Measurements from ENCODE around the gene CA12. TPM values are rescaled to one million over a fixed set of nuclear protein-coding genes. Genes with fewer than 3 reads are reported as not detected.

CA12 gene
- polyA plus RNA-seq (2013, experiment 1 of 2) = 5.9 TPM
- polyA plus RNA-seq (2013, experiment 2 of 2) = 5.5 TPM

GRCh38 chr15:63381301-63382204, at the start of gene CA12:
Gene CA12 (minus strand): TSS chr15:63381846. CDS start chr15:63381720, 126 bp downstream.
- DNase-seq = peak; percentile 63
- H3K9ac ChIP-seq (ENCODE audit: low read length) = peak within 1 kb of the TSS; percentile 52
- H3K79me2 ChIP-seq (ENCODE audit: control insufficient read depth, insufficient read depth, low read length) = peaks cover 8% of the 10 kb centered on the region

GRCh38 chr15:63430766-63431451, 49.3 kb upstream of the CA12 start:
- H3K79me1 ChIP-seq (ENCODE audit: low read length) = no peaks in the 10 kb centered on the region
- no peak overlapping the region for H4K8ac ChIP-seq (ENCODE audit: low read depth, low read length)
- H3K4me2 ChIP-seq (ENCODE audit: low read length) = no peak overlapping the region
- H3K56ac ChIP-seq (ENCODE audit: low read length) = peak overlapping the region; percentile 49
- no peaks in the 10 kb centered on the region for H3K79me2 ChIP-seq (ENCODE audit: control insufficient read depth, insufficient read depth, low read length)
- no peaks in the 10 kb centered on the region for H3K27me3 ChIP-seq (ENCODE audit: insufficient read depth, low read length, poor library complexity)
- H3K18ac ChIP-seq (ENCODE audit: low read length) = no peak overlapping the region
- H3K4me1 ChIP-seq (ENCODE audit: control insufficient read depth, low read depth, low read length) = peaks cover 17% of the 10 kb centered on the region
- H3K23ac ChIP-seq (ENCODE audit: low read length) = peak overlapping the region; percentile 18
- H2AK5ac ChIP-seq (ENCODE audit: low read length) = peak overlapping the region; percentile 29
- H2BK5ac ChIP-seq (ENCODE audit: low read length) = no peak overlapping the region
- H4K5ac ChIP-seq (ENCODE audit: low read length) = no peak overlapping the region
- H3K9ac ChIP-seq (ENCODE audit: low read length) = no peak overlapping the region
- WGBS (ENCODE audit: extremely low coverage, insufficient coverage, low lambda C conversion rate) = no CpG with 5 or more reads among the region's 6 CpGs
- H3K36me3 ChIP-seq (ENCODE audit: control insufficient read depth, insufficient read depth, low read length) = no peaks in the 10 kb centered on the region
- no peak overlapping the region for H3K4me3 ChIP-seq (ENCODE audit: low read length)
- H2BK15ac ChIP-seq (replicated peaks; ENCODE audit: low read depth) = no peak overlapping the region
- H2BK120ac ChIP-seq (ENCODE audit: low read depth, low read length) = no peak overlapping the region
- no peak overlapping the region for H3K4ac ChIP-seq (ENCODE audit: low read depth, low read length)
- DNase-seq = no peak
- H3K27ac ChIP-seq (ENCODE audit: low read depth, low read length) = no peak overlapping the region

More at GRCh38 chr15:63381301-63382204, at the start of gene CA12:
- peak within 1 kb of the TSS; percentile 51 for H3K4me2 ChIP-seq (ENCODE audit: low read length)
- no peaks in the 10 kb centered on the region for H3K27me3 ChIP-seq (ENCODE audit: insufficient read depth, low read length, poor library complexity)
- peaks cover 24% of the 10 kb centered on the region for H3K4me1 ChIP-seq (ENCODE audit: control insufficient read depth, low read depth, low read length)
- peak within 1 kb of the TSS; percentile 14 for H2AK5ac ChIP-seq (ENCODE audit: low read length)
- WGBS (ENCODE audit: extremely low coverage, insufficient coverage, low lambda C conversion rate) = no CpG with 5 or more reads among the region's 58 CpGs
- peaks cover 2% of the 10 kb centered on the region for H3K79me1 ChIP-seq (ENCODE audit: low read length)
- H3K4me3 ChIP-seq (ENCODE audit: low read length) = peak within 1 kb of the TSS; percentile 73
- no peak within 1 kb of the TSS for H3K27ac ChIP-seq (ENCODE audit: low read depth, low read length)
- no peak within 1 kb of the TSS for H2BK120ac ChIP-seq (ENCODE audit: low read depth, low read length)
- no peak within 1 kb of the TSS for H2BK15ac ChIP-seq (replicated peaks; ENCODE audit: low read depth)
- no peak within 1 kb of the TSS for H2BK5ac ChIP-seq (ENCODE audit: low read length)
- H3K18ac ChIP-seq (ENCODE audit: low read length) = peak within 1 kb of the TSS; percentile 11
- H3K23ac ChIP-seq (ENCODE audit: low read length) = no peak within 1 kb of the TSS
- peak within 1 kb of the TSS; percentile 90 for H3K56ac ChIP-seq (ENCODE audit: low read length)
- H3K36me3 ChIP-seq (ENCODE audit: control insufficient read depth, insufficient read depth, low read length) = no peaks in the 10 kb centered on the region
- no peak within 1 kb of the TSS for H4K5ac ChIP-seq (ENCODE audit: low read length)
- H4K8ac ChIP-seq (ENCODE audit: low read depth, low read length) = no peak within 1 kb of the TSS
- H3K4ac ChIP-seq (ENCODE audit: low read depth, low read length) = no peak within 1 kb of the TSS

- H3K27me3 ChIP-seq (ENCODE audit: insufficient read depth, low read length, poor library complexity) = no peaks in the 10 kb centered on the region
- H2BK15ac ChIP-seq (replicated peaks; ENCODE audit: low read depth) = no peak overlapping the region
- no peak overlapping the region for H2BK120ac ChIP-seq (ENCODE audit: low read depth, low read length)
- no peak overlapping the region for H3K23ac ChIP-seq (ENCODE audit: low read length)
- no peak overlapping the region for H3K56ac ChIP-seq (ENCODE audit: low read length)
- no peak overlapping the region for H4K8ac ChIP-seq (ENCODE audit: low read depth, low read length)
- no CpG with 5 or more reads among the region's 2 CpGs for WGBS (ENCODE audit: extremely low coverage, insufficient coverage, low lambda C conversion rate)
- no peak overlapping the region for H3K27ac ChIP-seq (ENCODE audit: low read depth, low read length)
- no peak overlapping the region for H3K4ac ChIP-seq (ENCODE audit: low read depth, low read length)
- no peak overlapping the region for H3K4me2 ChIP-seq (ENCODE audit: low read length)
- peaks cover 1% of the 10 kb centered on the region for H3K4me1 ChIP-seq (ENCODE audit: control insufficient read depth, low read depth, low read length)
- H4K5ac ChIP-seq (ENCODE audit: low read length) = no peak overlapping the region
- no peak overlapping the region for H2AK5ac ChIP-seq (ENCODE audit: low read length)
- no peaks in the 10 kb centered on the region for H3K79me2 ChIP-seq (ENCODE audit: control insufficient read depth, insufficient read depth, low read length)
- H3K18ac ChIP-seq (ENCODE audit: low read length) = no peak overlapping the region
- no peak for DNase-seq
- no peak overlapping the region for H3K4me3 ChIP-seq (ENCODE audit: low read length)
- no peaks in the 10 kb centered on the region for H3K36me3 ChIP-seq (ENCODE audit: control insufficient read depth, insufficient read depth, low read length)
- H3K79me1 ChIP-seq (ENCODE audit: low read length) = no peaks in the 10 kb centered on the region
- H2BK5ac ChIP-seq (ENCODE audit: low read length) = no peak overlapping the region
- H3K9ac ChIP-seq (ENCODE audit: low read length) = no peak overlapping the region
These were observed 44.9 kb upstream of the CA12 start for GRCh38 chr15:63426552-63426951.

- no CpG with 5 or more reads among the region's 2 CpGs for WGBS (ENCODE audit: extremely low coverage, insufficient coverage, low lambda C conversion rate)
- no peak overlapping the region for H2BK5ac ChIP-seq (ENCODE audit: low read length)
- DNase-seq = no peak
These were observed 43.9 kb upstream of the CA12 start for GRCh38 chr15:63425426-63425985.

GRCh38 chr15:63422891-63423590, 41.4 kb upstream of the CA12 start:
- H3K79me2 ChIP-seq (ENCODE audit: control insufficient read depth, insufficient read depth, low read length) = no peaks in the 10 kb centered on the region
- no peak overlapping the region for H3K9ac ChIP-seq (ENCODE audit: low read length)
- no peak overlapping the region for H3K18ac ChIP-seq (ENCODE audit: low read length)
- no peaks in the 10 kb centered on the region for H3K27me3 ChIP-seq (ENCODE audit: insufficient read depth, low read length, poor library complexity)
- no peak overlapping the region for H3K4ac ChIP-seq (ENCODE audit: low read depth, low read length)
- no peak for DNase-seq
- H2AK5ac ChIP-seq (ENCODE audit: low read length) = no peak overlapping the region
- H4K8ac ChIP-seq (ENCODE audit: low read depth, low read length) = no peak overlapping the region
- no peaks in the 10 kb centered on the region for H3K79me1 ChIP-seq (ENCODE audit: low read length)
- no peak overlapping the region for H2BK15ac ChIP-seq (replicated peaks; ENCODE audit: low read depth)
- no peak overlapping the region for H4K5ac ChIP-seq (ENCODE audit: low read length)
- no peak overlapping the region for H3K56ac ChIP-seq (ENCODE audit: low read length)
- WGBS (ENCODE audit: extremely low coverage, insufficient coverage, low lambda C conversion rate) = no CpG with 5 or more reads among the region's 10 CpGs
- H2BK120ac ChIP-seq (ENCODE audit: low read depth, low read length) = no peak overlapping the region
- no peak overlapping the region for H3K4me3 ChIP-seq (ENCODE audit: low read length)
- H3K36me3 ChIP-seq (ENCODE audit: control insufficient read depth, insufficient read depth, low read length) = no peaks in the 10 kb centered on the region
- H3K4me2 ChIP-seq (ENCODE audit: low read length) = no peak overlapping the region
- H3K23ac ChIP-seq (ENCODE audit: low read length) = no peak overlapping the region
- H3K4me1 ChIP-seq (ENCODE audit: control insufficient read depth, low read depth, low read length) = no peaks in the 10 kb centered on the region
- no peak overlapping the region for H2BK5ac ChIP-seq (ENCODE audit: low read length)
- H3K27ac ChIP-seq (ENCODE audit: low read depth, low read length) = no peak overlapping the region

More at GRCh38 chr15:63425426-63425985, 43.9 kb upstream of the CA12 start:
- Histone ChIP-seq H3K4me2 (ENCODE audit: low read length) (no peak overlapping the region), H3K23ac (ENCODE audit: low read length) (no peak overlapping the region), H3K79me1 (ENCODE audit: low read length) (no peaks in the 10 kb centered on the region), H3K36me3 (ENCODE audit: control insufficient read depth, insufficient read depth, low read length) (no peaks in the 10 kb centered on the region), H3K27ac (ENCODE audit: low read depth, low read length) (no peak overlapping the region), H3K79me2 (ENCODE audit: control insufficient read depth, insufficient read depth, low read length) (no peaks in the 10 kb centered on the region), H2AK5ac (ENCODE audit: low read length) (no peak overlapping the region), H3K27me3 (ENCODE audit: insufficient read depth, low read length, poor library complexity) (no peaks in the 10 kb centered on the region), H4K8ac (ENCODE audit: low read depth, low read length) (no peak overlapping the region), H3K4ac (ENCODE audit: low read depth, low read length) (no peak overlapping the region), H3K56ac (ENCODE audit: low read length) (no peak overlapping the region), H3K4me3 (ENCODE audit: low read length) (no peak overlapping the region), H4K5ac (ENCODE audit: low read length) (no peak overlapping the region), H3K9ac (ENCODE audit: low read length) (no peak overlapping the region), H2BK120ac (ENCODE audit: low read depth, low read length) (no peak overlapping the region), H3K4me1 (ENCODE audit: control insufficient read depth, low read depth, low read length) (no peaks in the 10 kb centered on the region), H2BK15ac (replicated peaks; ENCODE audit: low read depth) (no peak overlapping the region), H3K18ac (ENCODE audit: low read length) (no peak overlapping the region)

All from mesendoderm (in vitro differentiated cells).